Lung (tissue), 12 donors: ENCODE measurements around the gene CACNA1C. TPM values are rescaled to one million over a fixed set of nuclear protein-coding genes. Genes with fewer than 3 reads are reported as not detected.
"Not testable (repeated sequence)": the region's sequence is repeated elsewhere in the genome, so short reads cannot be mapped to it uniquely, and the experiment has no call there.

ENCODE experiments used
- ATAC-seq: fragments of 200-7000 bp; cut with Tn5 transposase; one replicate; pipeline ENCODE4 v1.9.1; 2020; ENCODE audit warnings: moderate number of reproducible peaks; ENCODE audit not compliant: insufficient read depth, low FRiP score
- DNase-seq, 3 donors: peaks; one replicate each; pipeline ENCODE4 v3.0.0-alpha.2; 2013 to 2017
- H3K27ac ChIP-seq, 2 donors: one replicate each; pipeline ENCODE4 v1.5.1; 2013; ENCODE audit warnings: mild to moderate bottlenecking in 2 of 2, moderate library complexity in 2 of 2, control low read depth in 1 of 2, inconsistent platforms in 1 of 2, low read depth in 1 of 2, low read length in 1 of 2
- H3K27me3 ChIP-seq, 3 donors: one replicate each; pipeline ENCODE4 v1.5.1; 2013; ENCODE audit warnings: low read length in 2 of 3; ENCODE audit not compliant: control insufficient read depth in 3 of 3, insufficient read depth in 3 of 3
- H3K36me3 ChIP-seq, 4 donors: one replicate each; pipeline ENCODE4 v1.5.1; 2013; ENCODE audit warnings: low read length in 4 of 4, mild to moderate bottlenecking in 1 of 4, moderate library complexity in 1 of 4; ENCODE audit not compliant: control insufficient read depth in 4 of 4, insufficient read depth in 4 of 4
- H3K4me1 ChIP-seq, 5 donors: one replicate each; pipeline ENCODE4 v1.5.1; 2013; ENCODE audit warnings: low read length in 5 of 5, mild to moderate bottlenecking in 2 of 5, moderate library complexity in 1 of 5; ENCODE audit not compliant: control insufficient read depth in 5 of 5, insufficient read depth in 5 of 5
- H3K4me3 ChIP-seq: one replicate; pipeline ENCODE4 v1.5.1; 2013; ENCODE audit warnings: mild to moderate bottlenecking, control low read depth, moderate library complexity
- H3K9ac ChIP-seq, 2 donors: one replicate each; pipeline ENCODE4 v1.5.1; 2013; ENCODE audit warnings: low read length in 2 of 2, control low read depth in 1 of 2; ENCODE audit not compliant: insufficient read depth in 1 of 2
- H3K9me3 ChIP-seq, 4 donors: one replicate each; pipeline ENCODE4 v1.5.1; 2013; ENCODE audit warnings: low read length in 3 of 4, mild to moderate bottlenecking in 1 of 4, moderate library complexity in 1 of 4; ENCODE audit not compliant: control insufficient read depth in 4 of 4, insufficient read depth in 3 of 4
- WGBS, 2 donors: extraction: QIAGEN DNeasy Blood & Tissue Kit; methylation state at CpG; one replicate each; pipeline ENCODE4 v1.1.7; 2013; 5-methylcytosine and 5-hydroxymethylcytosine counted together
- polyA plus RNA-seq, 2 donors: library from polyadenylated mRNA; stranded (reverse); fragments of 200-250 nt; gene quantifications; one replicate each; pipeline ENCODE4 v1.2.1, GENCODE V29; 2013
- total RNA-seq, 2 donors: library from RNA; depleted of rRNA in 1 of 2; stranded (reverse); fragments of >200 nt in 1 of 2; gene quantifications; one replicate each; pipeline ENCODE4 v1.2.1, GENCODE V29; 2014 to 2021
- TF ChIP-seq, protein P1 (sequence below): IDR thresholded peaks from 2 replicates; pipeline ENCODE4 v1.5.1; 2012; ENCODE audit warnings: mild to moderate bottlenecking; ENCODE audit errors: control extremely low read depth, extremely low read depth
- donor health status: control.
- donor health status: control.
- donor health status: Bipolar disorder and iron deficiency.
- donor health status: healthy.
- donor health status: DM: yes; HTN: yes; CAD: no.

CACNA1C gene
- total and polyA plus RNA-seq, 4 donors = 3.2 to 17.5 (median 7.5) TPM

DNA sequence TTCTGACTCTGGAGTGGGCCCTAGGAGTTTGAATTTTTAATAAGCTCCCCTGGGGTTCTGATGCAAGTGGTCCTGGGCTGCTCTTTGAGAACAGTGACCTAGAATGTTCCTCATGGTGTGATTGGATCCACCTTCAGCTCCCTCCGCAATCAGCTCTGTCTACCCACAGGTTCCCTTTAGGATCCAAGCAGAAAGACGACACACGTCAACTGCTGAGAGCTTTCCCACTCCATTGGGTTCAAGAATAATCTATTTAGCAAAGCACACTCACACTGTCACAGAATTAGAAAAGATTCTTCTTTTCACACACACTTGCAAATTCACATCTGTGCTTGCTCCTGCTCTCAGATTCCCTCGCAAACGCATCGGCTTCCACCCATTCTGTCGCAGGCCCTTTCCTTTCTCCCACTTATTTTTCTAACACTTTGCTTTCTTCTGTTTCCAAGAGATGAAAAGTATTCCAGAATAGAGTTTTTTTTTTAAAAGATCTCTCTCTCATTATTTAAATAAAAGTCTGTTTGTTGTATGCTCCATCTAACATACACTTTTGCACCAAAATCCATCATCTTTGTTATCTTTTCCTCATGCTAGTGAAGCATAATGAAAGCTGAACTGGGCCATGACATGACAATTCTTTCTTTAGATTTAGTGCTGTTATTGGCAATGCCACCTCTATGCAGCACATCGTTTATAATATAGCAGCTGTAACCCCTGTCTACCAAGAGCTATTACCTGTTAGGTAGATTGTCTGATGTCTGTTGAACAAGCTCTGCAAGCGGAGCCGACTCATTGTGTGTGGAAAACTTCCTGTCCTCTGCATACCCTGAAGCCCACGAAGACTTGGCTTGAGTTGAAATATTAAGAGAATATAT, 73.1 kb downstream of the CACNA1C start:
- Histone ChIP-seq H3K27ac (no peak overlapping the region), H3K27me3 (no peaks in the 10 kb centered on the region), H3K9me3 (no peaks in the 10 kb centered on the region), H3K9ac (no peak overlapping the region), H3K36me3 (peaks cover 0 to 3% (median 2%) of the 10 kb centered on the region in 4 donors), H3K4me1 (peaks cover 0 to 33% (median 5%) of the 10 kb centered on the region in 5 donors), H3K4me3 (no peak overlapping the region)
- TF ChIP-seq, protein P1, sequence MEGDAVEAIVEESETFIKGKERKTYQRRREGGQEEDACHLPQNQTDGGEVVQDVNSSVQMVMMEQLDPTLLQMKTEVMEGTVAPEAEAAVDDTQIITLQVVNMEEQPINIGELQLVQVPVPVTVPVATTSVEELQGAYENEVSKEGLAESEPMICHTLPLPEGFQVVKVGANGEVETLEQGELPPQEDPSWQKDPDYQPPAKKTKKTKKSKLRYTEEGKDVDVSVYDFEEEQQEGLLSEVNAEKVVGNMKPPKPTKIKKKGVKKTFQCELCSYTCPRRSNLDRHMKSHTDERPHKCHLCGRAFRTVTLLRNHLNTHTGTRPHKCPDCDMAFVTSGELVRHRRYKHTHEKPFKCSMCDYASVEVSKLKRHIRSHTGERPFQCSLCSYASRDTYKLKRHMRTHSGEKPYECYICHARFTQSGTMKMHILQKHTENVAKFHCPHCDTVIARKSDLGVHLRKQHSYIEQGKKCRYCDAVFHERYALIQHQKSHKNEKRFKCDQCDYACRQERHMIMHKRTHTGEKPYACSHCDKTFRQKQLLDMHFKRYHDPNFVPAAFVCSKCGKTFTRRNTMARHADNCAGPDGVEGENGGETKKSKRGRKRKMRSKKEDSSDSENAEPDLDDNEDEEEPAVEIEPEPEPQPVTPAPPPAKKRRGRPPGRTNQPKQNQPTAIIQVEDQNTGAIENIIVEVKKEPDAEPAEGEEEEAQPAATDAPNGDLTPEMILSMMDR = no peak
- DNase-seq (peak; percentile 41 to 65 (median 64)), ATAC-seq (no peak)
- WGBS, 2 donors = 76 to 79% methylated on average over 11 of the region's 11 CpGs

DNA sequence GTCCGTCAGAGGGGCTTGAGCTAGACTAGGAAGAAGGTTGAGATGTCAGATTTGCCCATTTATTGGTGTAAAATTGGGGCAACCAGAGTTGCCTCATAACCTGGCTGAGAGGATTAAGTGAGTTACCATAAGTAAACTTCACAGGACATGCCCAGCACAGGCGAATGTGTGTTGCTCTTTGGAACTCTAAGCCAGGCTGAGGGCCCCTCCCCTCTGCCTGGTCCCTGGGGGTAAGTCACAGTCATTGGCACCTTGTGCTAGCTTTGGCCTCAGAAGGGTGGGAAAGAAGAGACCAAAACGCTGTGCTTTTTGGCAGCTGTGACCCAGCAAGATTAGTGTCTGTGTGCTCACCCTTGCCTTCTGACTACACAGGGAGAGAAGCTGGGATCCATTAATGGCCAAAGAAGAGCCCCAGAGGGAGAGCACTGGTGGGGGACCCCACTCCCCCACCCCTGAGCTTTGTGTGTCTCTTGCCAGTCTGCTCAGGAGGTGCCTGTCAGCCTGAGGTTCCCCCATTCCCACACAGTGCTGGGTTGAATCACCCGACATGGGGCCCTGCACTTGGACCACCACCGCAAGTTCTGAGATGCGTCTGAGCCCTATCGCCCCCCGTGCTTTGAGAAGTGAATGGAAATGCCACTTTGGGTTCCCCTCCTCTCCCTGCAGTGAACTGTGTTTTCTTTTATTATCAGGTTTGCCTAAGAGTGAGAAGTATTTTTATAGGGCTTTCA, 74.1 kb downstream of the CACNA1C start:
- Histone ChIP-seq H3K27ac (peak overlapping the region in 1 of 2 donors; percentile 10), H3K9me3 (no peaks in the 10 kb centered on the region), H3K4me1 (peaks cover 0 to 24% (median 4%) of the 10 kb centered on the region in 5 donors), H3K27me3 (no peaks in the 10 kb centered on the region), H3K9ac (no peak overlapping the region), H3K36me3 (peaks cover 0 to 3% (median under 1%) of the 10 kb centered on the region in 4 donors), H3K4me3 (no peak overlapping the region)
- DNase-seq = peak in 1 of 3 donors; percentile 13
- no peak for ATAC-seq
- TF ChIP-seq, protein P1 = no peak
- WGBS, 2 donors = 85 to 89% methylated on average over 8 of the region's 8 CpGs

DNA sequence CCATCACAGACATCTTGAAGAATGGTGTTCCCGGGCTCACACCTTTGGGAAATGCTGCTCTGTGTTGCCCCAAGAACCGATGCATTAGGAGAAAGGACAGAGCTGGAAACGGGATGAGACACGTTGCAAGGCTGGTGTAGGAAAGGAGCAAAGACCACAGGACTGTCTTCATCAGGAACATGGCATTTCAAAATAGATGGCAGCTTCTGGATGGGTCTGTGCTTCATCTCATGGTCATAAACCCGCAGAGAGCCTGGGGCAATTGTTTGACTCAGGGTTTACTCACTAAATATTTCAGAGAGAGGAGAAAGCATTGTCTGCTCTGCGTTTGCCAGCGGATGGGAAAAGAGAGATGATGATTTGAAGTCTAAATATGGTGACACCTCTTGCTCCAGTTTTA, 76.3 kb downstream of the CACNA1C start:
- ATAC-seq = no peak
- H3K9ac ChIP-seq = no peak overlapping the region
- 85 to 91% methylated on average over 7 of the region's 7 CpGs for WGBS, 2 donors
- no peak for DNase-seq
- peak overlapping the region in 1 of 2 donors; percentile 65 for H3K27ac ChIP-seq
- H3K9me3 ChIP-seq = no peaks in the 10 kb centered on the region
- H3K4me1 ChIP-seq = peaks cover 0 to 17% (median 4%) of the 10 kb centered on the region in 5 donors
- TF ChIP-seq, protein P1 = no peak
- no peaks in the 10 kb centered on the region for H3K27me3 ChIP-seq
- no peak overlapping the region for H3K4me3 ChIP-seq
- H3K36me3 ChIP-seq = peaks cover 0 to 3% (median under 1%) of the 10 kb centered on the region in 4 donors

DNA sequence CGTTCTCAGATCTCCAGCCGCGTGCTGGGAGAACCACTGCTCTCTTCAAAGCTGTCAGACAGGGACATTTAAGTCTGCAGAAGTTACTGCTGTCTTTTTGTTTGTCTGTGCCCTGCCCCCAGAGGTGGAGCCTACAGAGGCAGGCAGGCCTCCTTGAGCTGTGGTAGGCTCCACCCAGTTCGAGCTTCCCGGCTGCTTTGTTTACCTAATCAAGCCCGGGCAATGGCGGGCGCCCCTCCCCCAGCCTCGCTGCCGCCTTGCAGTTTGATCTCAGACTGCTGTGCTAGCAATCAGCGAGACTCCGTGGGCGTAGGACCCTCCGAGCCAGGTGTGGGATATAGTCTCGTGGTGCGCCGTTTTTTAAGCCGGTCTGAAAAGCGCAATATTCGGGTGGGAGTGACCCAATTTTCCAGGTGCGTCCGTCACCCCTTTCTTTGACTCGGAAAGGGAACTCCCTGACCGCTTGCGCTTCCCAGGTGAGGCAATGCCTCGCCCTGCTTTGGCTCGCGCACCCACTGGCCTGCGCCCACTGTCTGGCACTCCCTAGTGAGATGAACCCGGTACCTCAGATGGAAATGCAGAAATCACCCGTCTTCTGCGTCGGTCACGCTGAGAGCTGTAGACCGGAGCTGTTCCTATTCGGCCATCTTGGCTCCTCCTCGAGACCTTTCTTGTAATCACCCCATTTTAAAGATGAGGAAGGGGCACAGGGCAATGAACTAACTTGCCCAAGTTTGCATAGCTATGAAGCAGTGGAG, 83.1 kb downstream of the CACNA1C start:
- ATAC-seq, H3K9me3 ChIP-seq: not testable (repeated sequence)
- H3K4me1 ChIP-seq = peaks cover 0 to 15% (median 0%) of the 10 kb centered on the region in 5 donors

More for the DNA sequence above, 83.1 kb downstream of the CACNA1C start:
- WGBS, 2 donors = 74 to 83% methylated on average over 19 to 25 of the region's 37 CpGs
- not testable (repeated sequence) for H3K36me3 ChIP-seq, H3K27me3 ChIP-seq, H3K9ac ChIP-seq, H3K27ac ChIP-seq, H3K4me3 ChIP-seq, DNase-seq
